Skin of body (tissue), 2 donors: ENCODE measurements around the gene PRRC2B. TPM values are rescaled to one million over a fixed set of nuclear protein-coding genes. Genes with fewer than 3 reads are reported as not detected.
"Not testable (repeated sequence)": the region's sequence is repeated elsewhere in the genome, so short reads cannot be mapped to it uniquely, and the experiment has no call there.

ENCODE experiments used
- DNase-seq: peaks from one replicate; lab custom pipeline; 2025; lab: John Stamatoyannopoulos, UW
- total RNA-seq: library from RNA; depleted of rRNA; stranded (reverse); fragments of >200 nt; gene quantifications from one replicate; pipeline ENCODE4 v1.2.3, GENCODE V29; 2014

Gene PRRC2B
- total RNA-seq, 1 donor from 2014 or later: 78.8 TPM

- DNase-seq: no peak
Observed at GRCh38 chr9:131469356-131469755, 75.5 kb downstream of the PRRC2B start.

GRCh38 chr9:131469951-131470350 lies 76.1 kb downstream of the PRRC2B start:
- DNase-seq: no peak

- DNase-seq: no peak
Observed at GRCh38 chr9:131470581-131470991, 76.7 kb downstream of the PRRC2B start.

- DNase-seq: not testable (repeated sequence)
Observed at GRCh38 chr9:131472085-131472484, 78.2 kb downstream of the PRRC2B start.

GRCh38 chr9:131473198-131473885 lies 79.5 kb downstream of the PRRC2B start:
- DNase-seq: no peak

GRCh38 chr9:131473891-131474290 lies 80.0 kb downstream of the PRRC2B start:
- DNase-seq: no peak

- no peak for DNase-seq
Observed at GRCh38 chr9:131474711-131475110, 80.8 kb downstream of the PRRC2B start.

GRCh38 chr9:131475111-131475955 lies 81.4 kb downstream of the PRRC2B start:
- DNase-seq: no peak

- DNase-seq: no peak
Observed at GRCh38 chr9:131475956-131476776, 82.3 kb downstream of the PRRC2B start.

GRCh38 chr9:131476777-131477345 lies 83.0 kb downstream of the PRRC2B start:
- no peak for DNase-seq

- no peak for DNase-seq
Observed at GRCh38 chr9:131477367-131477766, 83.5 kb downstream of the PRRC2B start.

- DNase-seq: no peak
Observed at GRCh38 chr9:131477816-131478419, 84.0 kb downstream of the PRRC2B start.

- no peak for DNase-seq
Observed at GRCh38 chr9:131478421-131478868, 84.6 kb downstream of the PRRC2B start.

- no peak for DNase-seq
Observed at GRCh38 chr9:131478911-131479310, 85.0 kb downstream of the PRRC2B start.

- no peak for DNase-seq
Observed at GRCh38 chr9:131480258-131480657, 86.4 kb downstream of the PRRC2B start.

GRCh38 chr9:131481441-131482342 lies 87.8 kb downstream of the PRRC2B start:
- DNase-seq: peak; percentile 44

- no peak for DNase-seq
Observed at GRCh38 chr9:131482343-131483006, 88.6 kb downstream of the PRRC2B start.

- DNase-seq: no peak
Observed at GRCh38 chr9:131483319-131484050, 89.6 kb downstream of the PRRC2B start.

- no peak for DNase-seq
Observed at GRCh38 chr9:131484051-131484445, 90.2 kb downstream of the PRRC2B start.
